ENCODE results near the gene KRTAP29-1. TPM values are rescaled to one million over a fixed set of nuclear protein-coding genes. Genes with fewer than 3 reads are reported as not detected.

Gene KRTAP29-1
- total RNA-seq, 2 donors from 2014 or later = not detected

GRCh38 chr17:41322903-41323895 lies 20.5 kb upstream of the KRTAP29-1 start:
- H3K27me3 ChIP-seq (replicated peaks; ENCODE audit: insufficient read depth) = no peaks in the 10 kb centered on the region
- no peaks in the 10 kb centered on the region for H3K4me1 ChIP-seq (ENCODE audit: control insufficient read depth in 1 of 2, low read depth in 2 of 2)
- ATAC-seq (ENCODE audit: insufficient number of reproducible peaks, low FRiP score, low read depth) (no peak), DNase-seq (ENCODE audit: low spot score) (no peak)
- no peaks in the 10 kb centered on the region for H3K36me3 ChIP-seq
- H3K27ac ChIP-seq = no peak overlapping the region
- TF ChIP-seq CTCF (IDR thresholded peaks at IDR 0.05) = no peak
- H3K4me3 ChIP-seq = no peak overlapping the region
- peaks cover 5% of the 10 kb centered on the region for H3K9me3 ChIP-seq

GRCh38 chr17:41322094-41322902 lies 19.6 kb upstream of the KRTAP29-1 start:
- no peaks in the 10 kb centered on the region for H3K4me1 ChIP-seq (ENCODE audit: control insufficient read depth in 1 of 2, low read depth in 2 of 2)
- no peaks in the 10 kb centered on the region for H3K36me3 ChIP-seq
- no peak for ATAC-seq (ENCODE audit: insufficient number of reproducible peaks, low FRiP score, low read depth)
- H3K9me3 ChIP-seq = peaks cover 5% of the 10 kb centered on the region
- H3K27me3 ChIP-seq (replicated peaks; ENCODE audit: insufficient read depth) = no peaks in the 10 kb centered on the region
- peak; percentile 72 for TF ChIP-seq CTCF (IDR thresholded peaks at IDR 0.05)
- no peak for DNase-seq (ENCODE audit: low spot score)
- H3K27ac ChIP-seq = no peak overlapping the region
- H3K4me3 ChIP-seq = no peak overlapping the region

GRCh38 chr17:41318231-41318630 lies 15.6 kb upstream of the KRTAP29-1 start:
- Histone ChIP-seq H3K9me3 (peaks cover 5% of the 10 kb centered on the region), H3K4me1 (ENCODE audit: control insufficient read depth in 1 of 2, low read depth in 2 of 2) (no peaks in the 10 kb centered on the region), H3K4me3 (no peak overlapping the region), H3K27ac (no peak overlapping the region), H3K27me3 (replicated peaks; ENCODE audit: insufficient read depth) (no peaks in the 10 kb centered on the region), H3K36me3 (no peaks in the 10 kb centered on the region)
- ATAC-seq (ENCODE audit: insufficient number of reproducible peaks, low FRiP score, low read depth) (no peak), DNase-seq (ENCODE audit: low spot score) (no peak)
- no peak for TF ChIP-seq CTCF (IDR thresholded peaks at IDR 0.05)

GRCh38 chr17:41315814-41316445 lies 13.3 kb upstream of the KRTAP29-1 start:
- Histone ChIP-seq H3K9me3 (peaks cover 5% of the 10 kb centered on the region), H3K27ac (no peak overlapping the region), H3K27me3 (replicated peaks; ENCODE audit: insufficient read depth) (no peaks in the 10 kb centered on the region), H3K4me3 (no peak overlapping the region), H3K36me3 (no peaks in the 10 kb centered on the region), H3K4me1 (ENCODE audit: control insufficient read depth in 1 of 2, low read depth in 2 of 2) (no peaks in the 10 kb centered on the region)
- ATAC-seq (ENCODE audit: insufficient number of reproducible peaks, low FRiP score, low read depth) = no peak
- DNase-seq (ENCODE audit: low spot score) = no peak
- no peak for TF ChIP-seq CTCF (IDR thresholded peaks at IDR 0.05)
